Muscle of back (tissue), 11 donors: ENCODE results near the gene DGKI. TPM values are rescaled to one million over a fixed set of nuclear protein-coding genes. Genes with fewer than 3 reads are reported as not detected.
A peak's percentile ranks its signal among the peaks of the same experiment; 100 is the strongest.

ENCODE experiments used
- DNase-seq, 3 donors: peaks; one replicate each; pipeline versions ENCODE4 v3.0.0 to v3.0.0-alpha.2; 2013
- polyA plus RNA-seq, 10 donors: library from polyadenylated mRNA; unstranded; fragments of 120-200 nt; gene quantifications; one replicate each; pipeline ENCODE4 v1.2.1, GENCODE V29; 2013; ENCODE audit not compliant: insufficient read length in 10 of 10

DGKI gene
- polyA plus RNA-seq, 10 donors, result 0.44 to 1.5 (median 0.66) TPM

GRCh38 chr7:137873979-137874777 is 27.4 kb upstream of the DGKI start:
- DNase-seq, result peak; percentile 69 to 91 (median 88)

GRCh38 chr7:137873524-137873923 is 26.8 kb upstream of the DGKI start:
- peak in 1 of 3 donors; percentile 75 for DNase-seq

- DNase-seq, result peak in 2 of 3 donors; percentile 43 to 72
These were observed 24.6 kb upstream of the DGKI start for GRCh38 chr7:137871170-137871915.

- DNase-seq, result no peak
These were observed 23.9 kb upstream of the DGKI start for GRCh38 chr7:137870684-137871083.

- no peak for DNase-seq
These were observed 23.3 kb upstream of the DGKI start for GRCh38 chr7:137870078-137870477.

- no peak for DNase-seq
These were observed 22.5 kb upstream of the DGKI start for GRCh38 chr7:137869260-137869659.

- DNase-seq, result no peak
These were observed 20.5 kb upstream of the DGKI start for GRCh38 chr7:137867289-137867688.

- DNase-seq, result no peak
These were observed 19.0 kb upstream of the DGKI start for GRCh38 chr7:137865764-137866163.

GRCh38 chr7:137862964-137863363 is 16.2 kb upstream of the DGKI start:
- no peak for DNase-seq

- DNase-seq, result no peak
These were observed 15.6 kb upstream of the DGKI start for GRCh38 chr7:137862358-137862757.

- DNase-seq, result no peak
These were observed 13.8 kb upstream of the DGKI start for GRCh38 chr7:137860542-137860941.

- DNase-seq, result no peak
These were observed 6.3 kb upstream of the DGKI start for GRCh38 chr7:137853053-137853452.

- no peak for DNase-seq
These were observed 5.3 kb upstream of the DGKI start for GRCh38 chr7:137852108-137852507.

- DNase-seq, result no peak
These were observed 4.5 kb upstream of the DGKI start for GRCh38 chr7:137850972-137851945.

GRCh38 chr7:137850571-137850970 is 3.8 kb upstream of the DGKI start:
- no peak for DNase-seq

GRCh38 chr7:137848095-137848494 is 1.3 kb upstream of the DGKI start:
- no peak for DNase-seq

GRCh38 chr7:137847568-137848050 is 835 bp upstream of the DGKI start:
- peak in 1 of 3 donors; percentile 19 for DNase-seq

GRCh38 chr7:137846549-137846826 is 286 bp downstream of the DGKI start:
- no peak for DNase-seq

- no peak for DNase-seq
These were observed 1.9 kb downstream of the DGKI start for GRCh38 chr7:137844677-137845425.

GRCh38 chr7:137839903-137840779 is 6.6 kb downstream of the DGKI start:
- DNase-seq, result no peak
